Fibroblast of villous mesenchyme (primary cell): ENCODE results near the gene LRRC8D. TPM values are rescaled to one million over a fixed set of nuclear protein-coding genes. Genes with fewer than 3 reads are reported as not detected.

Source experiments
- DNase-seq: peaks from one replicate; pipeline ENCODE4 v3.0.0-alpha.2; 2010; ENCODE audit warnings: low read depth
- H3K4me3 ChIP-seq: 2 replicates; pipeline ENCODE4 v1.5.1; 2011; ENCODE audit warnings: low read depth, mild to moderate bottlenecking, low read length
- total RNA-seq: library from RNA; depleted of rRNA; stranded (reverse); fragments of >200 nt; gene quantifications from 2 replicates; pipeline ENCODE4 v1.2.3, GENCODE V29; 2012
- TF ChIP-seq, protein P1 (sequence below): IDR thresholded peaks from 2 replicates; pipeline ENCODE4 v1.5.1; 2012; ENCODE audit warnings: low read depth, mild to moderate bottlenecking, low read length; ENCODE audit not compliant: insufficient read depth

LRRC8D gene
- total RNA-seq, 1 donor: 58.7 TPM

DNA sequence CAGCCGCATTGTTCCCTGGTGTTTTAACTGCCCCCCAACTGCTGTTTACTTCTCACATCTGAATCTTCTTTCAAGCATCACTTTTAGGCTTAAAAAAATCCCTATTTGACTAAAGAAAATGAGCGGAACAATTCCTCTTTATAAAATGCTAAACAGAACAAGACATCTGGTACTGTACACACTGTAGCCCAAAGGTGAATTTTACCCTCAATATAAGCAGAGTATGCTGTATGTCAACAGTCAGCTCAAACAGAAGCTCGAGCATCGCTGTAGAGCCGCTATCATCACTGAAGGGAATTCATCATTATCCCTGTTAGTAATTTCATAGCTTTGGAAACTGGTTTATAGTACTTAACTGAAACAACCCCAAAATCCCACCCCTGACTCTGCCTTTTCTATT is 85.3 kb downstream of the LRRC8D start:
- no peak overlapping the region for H3K4me3 ChIP-seq
- no peak for DNase-seq
- TF ChIP-seq, protein P1, sequence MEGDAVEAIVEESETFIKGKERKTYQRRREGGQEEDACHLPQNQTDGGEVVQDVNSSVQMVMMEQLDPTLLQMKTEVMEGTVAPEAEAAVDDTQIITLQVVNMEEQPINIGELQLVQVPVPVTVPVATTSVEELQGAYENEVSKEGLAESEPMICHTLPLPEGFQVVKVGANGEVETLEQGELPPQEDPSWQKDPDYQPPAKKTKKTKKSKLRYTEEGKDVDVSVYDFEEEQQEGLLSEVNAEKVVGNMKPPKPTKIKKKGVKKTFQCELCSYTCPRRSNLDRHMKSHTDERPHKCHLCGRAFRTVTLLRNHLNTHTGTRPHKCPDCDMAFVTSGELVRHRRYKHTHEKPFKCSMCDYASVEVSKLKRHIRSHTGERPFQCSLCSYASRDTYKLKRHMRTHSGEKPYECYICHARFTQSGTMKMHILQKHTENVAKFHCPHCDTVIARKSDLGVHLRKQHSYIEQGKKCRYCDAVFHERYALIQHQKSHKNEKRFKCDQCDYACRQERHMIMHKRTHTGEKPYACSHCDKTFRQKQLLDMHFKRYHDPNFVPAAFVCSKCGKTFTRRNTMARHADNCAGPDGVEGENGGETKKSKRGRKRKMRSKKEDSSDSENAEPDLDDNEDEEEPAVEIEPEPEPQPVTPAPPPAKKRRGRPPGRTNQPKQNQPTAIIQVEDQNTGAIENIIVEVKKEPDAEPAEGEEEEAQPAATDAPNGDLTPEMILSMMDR: no peak

DNA sequence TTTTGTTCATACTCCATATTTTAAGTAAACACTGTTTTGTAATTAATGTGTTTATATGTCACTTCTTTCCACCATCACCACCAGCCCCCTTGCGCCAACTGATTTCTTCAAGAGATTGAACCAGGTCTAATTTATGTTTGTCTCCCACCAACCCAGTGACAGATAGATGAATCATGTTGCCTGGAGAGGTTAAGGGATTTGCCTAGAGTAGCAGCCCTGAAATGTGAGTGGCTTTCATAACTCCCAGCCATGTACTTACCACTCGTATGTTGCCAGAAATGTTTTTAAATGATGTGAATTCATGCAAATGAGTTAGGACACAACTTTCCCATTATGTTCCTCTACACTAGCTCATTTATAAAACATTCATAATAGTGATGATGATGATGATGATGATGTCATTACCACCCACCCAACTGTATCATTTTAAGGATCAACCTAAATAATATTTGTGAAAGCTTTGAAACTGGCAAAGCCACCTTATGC is 86.9 kb downstream of the LRRC8D start:
- TF ChIP-seq, protein P1: no peak
- no peak overlapping the region for H3K4me3 ChIP-seq

DNA sequence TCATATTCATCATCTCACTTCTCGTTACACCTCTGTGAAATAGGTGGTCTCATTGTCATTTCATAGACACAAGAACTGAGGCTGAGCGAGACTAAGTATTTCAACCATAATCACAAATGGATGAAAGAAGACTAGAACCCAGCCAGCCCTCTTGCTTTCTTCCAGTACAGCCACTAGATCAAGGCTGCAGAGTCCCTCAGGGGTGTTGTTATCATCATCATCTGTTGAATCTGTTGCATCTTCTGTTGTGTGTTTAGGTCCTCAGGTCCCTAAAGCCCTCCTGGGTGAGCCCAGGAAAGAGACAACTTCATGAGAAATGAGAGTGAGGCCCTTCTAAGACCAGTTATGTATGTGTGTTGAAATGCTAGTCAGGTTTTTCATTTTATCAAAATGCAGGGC is 87.4 kb downstream of the LRRC8D start:
- no peak overlapping the region for H3K4me3 ChIP-seq
- TF ChIP-seq, protein P1: no peak
- no peak for DNase-seq

More for the DNA sequence above, 86.9 kb downstream of the LRRC8D start:
- peak; percentile 72 for DNase-seq

DNA sequence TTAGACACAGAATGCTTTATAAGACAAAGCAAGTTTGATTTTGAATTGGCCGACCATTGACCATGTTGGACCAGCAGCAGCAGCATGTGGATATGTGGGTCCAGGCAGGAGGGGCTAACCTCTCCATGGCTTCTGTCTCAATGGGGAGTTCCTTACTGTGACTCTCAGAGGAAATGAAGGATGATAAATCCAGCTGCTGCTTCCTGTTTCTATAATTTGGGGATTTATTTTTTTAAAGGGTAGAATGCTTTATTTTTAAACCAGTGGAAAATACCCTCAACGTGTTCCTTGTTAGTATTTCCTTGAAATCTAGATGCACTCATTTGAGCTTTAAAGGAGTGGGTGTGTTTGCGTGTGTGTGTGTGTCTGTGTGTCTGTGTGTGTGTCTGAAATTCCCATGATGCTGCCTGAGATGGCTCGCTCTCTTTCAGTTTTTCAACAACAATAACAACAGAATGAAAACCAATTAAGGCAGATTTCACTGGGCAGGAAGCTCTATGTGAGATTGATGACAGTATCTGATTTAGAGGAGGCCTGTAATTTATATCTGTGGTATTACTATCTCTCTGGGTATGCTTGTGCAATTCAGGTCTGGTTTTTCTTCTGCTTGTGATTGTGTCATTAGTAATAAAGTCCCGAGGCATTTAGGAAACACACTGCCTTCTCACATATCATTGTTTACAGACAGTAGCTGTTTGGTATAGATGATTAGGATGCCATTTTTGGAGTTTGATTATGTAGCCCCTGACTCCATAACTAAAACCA is 88.0 kb downstream of the LRRC8D start:
- TF ChIP-seq, protein P1: no peak
- DNase-seq: peak; percentile 97
- no peak overlapping the region for H3K4me3 ChIP-seq

DNA sequence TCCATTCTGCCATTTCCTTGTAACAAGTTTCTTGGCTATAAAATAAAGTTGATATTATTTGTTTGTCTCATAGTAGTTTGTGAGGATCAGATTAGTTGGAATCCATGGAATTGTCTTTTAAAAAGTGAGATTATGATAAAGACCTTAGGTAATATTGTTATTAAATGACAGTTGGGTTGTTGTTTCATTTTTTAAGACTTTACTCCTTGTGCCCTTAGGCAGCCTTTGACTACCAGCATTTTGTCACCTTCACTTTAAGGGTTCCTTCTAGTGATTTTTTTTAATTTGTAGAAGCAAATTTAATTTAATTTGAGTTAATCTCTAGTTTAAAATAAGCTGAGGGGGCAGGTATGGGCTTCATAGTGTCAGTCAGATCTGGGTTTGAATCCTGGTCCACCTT is 89.4 kb downstream of the LRRC8D start:
- TF ChIP-seq, protein P1: no peak

DNA sequence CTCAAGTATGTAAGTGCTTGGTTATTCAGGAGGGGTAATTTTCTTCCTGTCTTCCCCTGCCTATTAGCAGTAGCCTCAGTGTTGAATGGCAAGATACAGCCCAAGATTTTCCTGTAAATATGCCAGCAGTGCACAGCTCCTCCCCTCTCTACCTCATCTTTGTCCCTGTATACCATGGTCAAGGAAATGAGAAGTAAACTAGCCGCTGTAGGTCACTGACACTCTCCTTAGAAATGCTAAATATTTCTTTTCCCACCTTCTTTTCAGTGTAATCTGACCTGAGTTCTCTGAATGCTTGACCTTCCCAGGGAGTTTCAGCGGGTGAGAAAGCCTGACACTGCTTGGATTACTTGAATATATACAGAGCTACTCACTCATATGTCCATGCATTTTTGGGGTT is 89.9 kb downstream of the LRRC8D start:
- no peak overlapping the region for H3K4me3 ChIP-seq
- TF ChIP-seq, protein P1: no peak
- peak; percentile 95 for DNase-seq

More for the DNA sequence above, 89.4 kb downstream of the LRRC8D start:
- DNase-seq: no peak
- H3K4me3 ChIP-seq: no peak overlapping the region
